Epithelial cell of esophagus (primary cell): ENCODE results near the gene PLXNA2.

ENCODE experiments used
- DNase-seq: peaks from one replicate; pipeline ENCODE4 v3.0.0; 2010; ENCODE audit warnings: low read depth
- H3K4me3 ChIP-seq: 2 replicates; pipeline ENCODE4 v1.5.1; 2011; ENCODE audit warnings: mild to moderate bottlenecking, low read length, control low read depth
- TF ChIP-seq, protein P1 (sequence below): IDR thresholded peaks from 2 replicates; pipeline ENCODE4 v1.5.1; 2011; ENCODE audit warnings: low read depth, mild to moderate bottlenecking, low read length, control low read depth, inconsistent platforms; ENCODE audit not compliant: insufficient read depth; ENCODE audit errors: missing control alignments

The PLXNA2 gene

GRCh38 chr1:208135354-208135753 lies 108.8 kb downstream of the PLXNA2 start:
- DNase-seq: peak; percentile 73
- TF ChIP-seq, protein P1, sequence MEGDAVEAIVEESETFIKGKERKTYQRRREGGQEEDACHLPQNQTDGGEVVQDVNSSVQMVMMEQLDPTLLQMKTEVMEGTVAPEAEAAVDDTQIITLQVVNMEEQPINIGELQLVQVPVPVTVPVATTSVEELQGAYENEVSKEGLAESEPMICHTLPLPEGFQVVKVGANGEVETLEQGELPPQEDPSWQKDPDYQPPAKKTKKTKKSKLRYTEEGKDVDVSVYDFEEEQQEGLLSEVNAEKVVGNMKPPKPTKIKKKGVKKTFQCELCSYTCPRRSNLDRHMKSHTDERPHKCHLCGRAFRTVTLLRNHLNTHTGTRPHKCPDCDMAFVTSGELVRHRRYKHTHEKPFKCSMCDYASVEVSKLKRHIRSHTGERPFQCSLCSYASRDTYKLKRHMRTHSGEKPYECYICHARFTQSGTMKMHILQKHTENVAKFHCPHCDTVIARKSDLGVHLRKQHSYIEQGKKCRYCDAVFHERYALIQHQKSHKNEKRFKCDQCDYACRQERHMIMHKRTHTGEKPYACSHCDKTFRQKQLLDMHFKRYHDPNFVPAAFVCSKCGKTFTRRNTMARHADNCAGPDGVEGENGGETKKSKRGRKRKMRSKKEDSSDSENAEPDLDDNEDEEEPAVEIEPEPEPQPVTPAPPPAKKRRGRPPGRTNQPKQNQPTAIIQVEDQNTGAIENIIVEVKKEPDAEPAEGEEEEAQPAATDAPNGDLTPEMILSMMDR: no peak
- no peak overlapping the region for H3K4me3 ChIP-seq

GRCh38 chr1:208134491-208134890 lies 109.7 kb downstream of the PLXNA2 start:
- no peak for DNase-seq
- TF ChIP-seq, protein P1: no peak
- no peak overlapping the region for H3K4me3 ChIP-seq

GRCh38 chr1:208133355-208133754 lies 110.8 kb downstream of the PLXNA2 start:
- no peak for DNase-seq
- no peak overlapping the region for H3K4me3 ChIP-seq
- TF ChIP-seq, protein P1: no peak

DNA sequence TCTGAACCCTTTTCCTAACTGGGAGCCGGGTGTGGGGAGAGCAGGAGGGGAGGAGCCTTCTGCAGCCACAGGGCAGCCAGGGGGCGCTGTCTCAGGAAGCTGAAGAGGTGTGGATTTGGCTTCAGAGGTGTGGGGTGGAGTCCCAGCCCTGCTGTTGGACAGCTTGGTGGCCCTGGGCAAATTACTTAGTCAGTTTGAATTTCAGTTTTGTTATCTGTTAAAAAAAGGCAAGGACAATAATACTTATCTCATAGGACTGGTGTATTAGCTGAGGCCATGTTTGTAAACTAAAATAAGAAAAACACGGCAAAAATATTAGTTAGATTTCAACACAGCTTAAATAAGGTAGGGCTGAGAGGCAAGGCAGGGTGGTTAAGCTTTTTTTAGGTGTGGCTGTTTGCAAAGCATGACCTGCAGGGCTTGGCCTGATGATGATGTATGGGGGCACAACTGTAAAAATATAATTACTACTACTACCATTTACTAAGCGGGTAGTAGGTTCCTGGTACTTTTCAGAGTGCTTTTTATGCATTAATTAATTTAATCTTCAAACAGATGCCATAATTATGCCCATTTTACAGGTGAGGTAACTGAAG lies 111.8 kb downstream of the PLXNA2 start:
- TF ChIP-seq, protein P1: peak; percentile 93
- DNase-seq: peak; percentile 87
- no peak overlapping the region for H3K4me3 ChIP-seq

DNA sequence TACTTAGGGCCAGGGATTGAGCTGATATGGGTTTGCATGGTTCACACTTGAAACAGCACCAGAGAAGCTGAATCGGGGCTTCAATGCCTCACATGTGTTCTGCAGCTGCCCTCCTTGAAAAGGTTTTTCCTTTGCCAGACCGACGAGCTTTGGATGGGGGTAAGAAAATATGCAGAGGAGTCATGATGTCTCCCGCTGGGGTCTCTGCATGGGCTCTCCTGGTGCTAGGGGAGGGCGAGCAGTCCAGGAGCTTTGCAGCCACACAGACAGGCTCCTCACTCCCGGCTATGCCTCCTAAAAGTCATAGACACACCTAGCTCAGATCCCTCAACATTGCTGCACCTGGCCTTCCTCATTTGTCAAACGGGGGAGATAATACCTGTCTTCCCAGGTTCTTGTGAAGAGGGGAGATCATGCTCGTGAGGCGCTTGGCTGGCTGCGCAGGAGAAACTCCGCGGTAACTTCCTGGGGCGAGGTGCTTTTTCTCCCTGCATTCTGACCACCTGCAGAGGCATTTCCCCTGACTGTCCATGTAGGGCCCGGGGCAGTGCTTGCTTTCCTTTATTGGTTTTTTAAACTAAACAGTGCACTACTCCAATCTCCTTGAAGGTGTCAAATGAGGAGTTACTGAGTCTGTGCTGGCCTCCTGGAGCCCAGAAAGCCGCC lies 112.4 kb downstream of the PLXNA2 start:
- TF ChIP-seq, protein P1: no peak
- DNase-seq: no peak

GRCh38 chr1:208129487-208129886 lies 114.7 kb downstream of the PLXNA2 start:
- no peak overlapping the region for H3K4me3 ChIP-seq
- TF ChIP-seq, protein P1: no peak
- DNase-seq: no peak

More for the DNA sequence above, 112.4 kb downstream of the PLXNA2 start:
- no peak overlapping the region for H3K4me3 ChIP-seq

DNA sequence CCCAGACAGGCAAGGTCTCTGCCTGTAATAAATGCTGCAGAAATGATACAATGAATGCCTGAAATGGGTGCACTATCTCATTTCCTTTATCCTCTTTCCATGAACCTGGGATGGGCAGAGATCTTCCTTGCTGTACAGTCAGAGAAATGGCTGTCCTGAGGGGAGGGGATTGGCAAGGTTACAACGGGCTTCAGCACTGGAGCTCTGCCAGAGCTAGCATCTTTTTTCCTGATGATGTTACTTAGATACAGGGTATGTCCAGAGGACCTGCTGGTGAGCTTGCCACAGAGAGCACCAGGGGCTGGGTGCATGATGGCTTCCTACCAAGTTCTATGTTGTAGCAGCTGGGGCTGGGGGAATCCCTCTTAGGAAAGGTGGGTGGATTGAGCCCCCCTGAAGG lies 115.1 kb downstream of the PLXNA2 start:
- no peak overlapping the region for H3K4me3 ChIP-seq
- DNase-seq: no peak
- TF ChIP-seq, protein P1: no peak
